Left colon (tissue), 2 donors: ENCODE results near the gene HDAC10. TPM values are rescaled to one million over a fixed set of nuclear protein-coding genes. Genes with fewer than 3 reads are reported as not detected.

Experiments used
- ATAC-seq: fragments of 200-7000 bp; cut with Tn5 transposase; one replicate; pipeline ENCODE4 v1.9.1; 2020; ENCODE audit warnings: mild to moderate bottlenecking, moderate library complexity
- DNase-seq, 2 donors: peaks; one replicate each; pipeline ENCODE4 v3.0.0-alpha.2; 2020
- intact Hi-C, 2 donors: fragments of 100-400 bp; cut with DNase I in 1 of 2; cut with micrococcal nuclease in 1 of 2; formaldehyde crosslinking; loops; one replicate each; pipeline versions ENCODE4 v1.11.2 to v1.14.0; 2022; cut with DNase I, micrococcal nuclease
- total RNA-seq, 2 donors: library from RNA; stranded (reverse); fragmentation: NEBNext Ultra II Directional; extraction: Animal tissue kit (Norgen Biotek cat#: 25700); gene quantifications; one replicate each; pipeline ENCODE4 v1.2.1, GENCODE V29; 2021
- donor health status: DM: no; HTN: no; CAD: no.
- donor health status: DM: yes; HTN: yes; CAD: no.

HDAC10 gene
- total RNA-seq, 2 donors from 2014 or later: 48.3 to 49.2 TPM

GRCh38 chr22:50226063-50226874, 24.8 kb downstream of the HDAC10 start:
- intact Hi-C loops: no loop called here
- ATAC-seq (no peak), DNase-seq (no peak)

DNA sequence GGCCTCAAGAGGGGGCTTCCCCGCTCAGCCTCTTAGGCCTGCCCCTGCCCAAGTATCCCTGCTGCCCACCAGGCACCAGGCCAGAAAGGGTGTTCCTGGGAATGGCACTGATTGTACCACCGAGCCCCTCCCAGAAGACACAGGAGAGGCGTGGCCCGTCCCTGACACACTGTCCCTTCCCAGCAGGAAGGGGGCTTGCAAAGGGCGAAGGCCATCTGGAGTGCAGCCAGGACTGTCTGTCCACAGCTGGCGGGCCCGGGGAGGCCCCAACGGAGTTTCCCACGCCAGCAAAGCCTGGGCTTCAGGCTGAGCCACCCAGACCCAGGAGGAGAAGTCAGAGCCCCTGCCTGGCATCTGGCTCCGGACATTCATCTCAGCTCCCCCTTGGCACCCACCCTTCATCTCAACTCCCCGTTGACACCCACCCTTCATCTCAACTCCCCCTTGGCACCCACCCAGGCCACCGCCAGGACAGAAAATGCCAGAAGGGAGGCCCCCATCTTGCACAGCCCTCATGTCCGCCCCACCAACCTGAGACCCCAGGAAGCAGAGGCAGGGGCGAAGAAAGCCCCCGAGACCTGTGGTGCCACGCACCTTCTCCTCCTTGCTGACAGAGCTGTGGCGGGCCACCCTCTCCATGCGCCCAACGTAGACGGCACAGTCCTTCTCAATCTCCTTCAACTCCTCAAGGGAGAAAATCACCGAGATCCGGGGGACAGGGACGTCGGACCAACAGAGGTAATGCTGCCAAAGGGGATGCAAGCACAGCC, 25.7 kb downstream of the HDAC10 start:
- ATAC-seq: peak; percentile 27
- intact Hi-C loops: no loop called here
- no peak for DNase-seq

GRCh38 chr22:50224071-50224470, 27.0 kb downstream of the HDAC10 start:
- intact Hi-C loops: no loop called here
- DNase-seq (no peak), ATAC-seq (no peak)

DNA sequence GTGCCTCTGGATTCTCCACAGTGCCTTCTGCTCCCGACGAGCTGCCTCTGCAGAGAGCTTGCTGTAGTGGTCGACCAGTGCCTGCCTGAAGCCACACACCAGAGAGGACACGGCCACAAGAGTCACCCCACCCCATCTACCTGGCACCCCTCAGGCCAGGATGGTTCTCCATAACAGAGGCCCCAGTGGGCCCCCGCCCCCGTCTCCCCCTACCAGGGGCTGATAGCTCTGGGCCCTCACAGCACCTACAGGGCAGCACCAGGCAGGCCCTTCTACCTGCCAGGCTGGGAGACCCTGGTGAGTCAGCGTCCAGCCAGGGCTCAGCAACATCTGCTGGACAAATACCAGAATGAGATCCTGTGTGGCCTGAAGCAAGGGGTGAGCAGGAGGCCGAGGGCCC, 28.6 kb downstream of the HDAC10 start:
- DNase-seq (no peak), ATAC-seq (no peak)
- intact Hi-C loops: no loop called here

DNA sequence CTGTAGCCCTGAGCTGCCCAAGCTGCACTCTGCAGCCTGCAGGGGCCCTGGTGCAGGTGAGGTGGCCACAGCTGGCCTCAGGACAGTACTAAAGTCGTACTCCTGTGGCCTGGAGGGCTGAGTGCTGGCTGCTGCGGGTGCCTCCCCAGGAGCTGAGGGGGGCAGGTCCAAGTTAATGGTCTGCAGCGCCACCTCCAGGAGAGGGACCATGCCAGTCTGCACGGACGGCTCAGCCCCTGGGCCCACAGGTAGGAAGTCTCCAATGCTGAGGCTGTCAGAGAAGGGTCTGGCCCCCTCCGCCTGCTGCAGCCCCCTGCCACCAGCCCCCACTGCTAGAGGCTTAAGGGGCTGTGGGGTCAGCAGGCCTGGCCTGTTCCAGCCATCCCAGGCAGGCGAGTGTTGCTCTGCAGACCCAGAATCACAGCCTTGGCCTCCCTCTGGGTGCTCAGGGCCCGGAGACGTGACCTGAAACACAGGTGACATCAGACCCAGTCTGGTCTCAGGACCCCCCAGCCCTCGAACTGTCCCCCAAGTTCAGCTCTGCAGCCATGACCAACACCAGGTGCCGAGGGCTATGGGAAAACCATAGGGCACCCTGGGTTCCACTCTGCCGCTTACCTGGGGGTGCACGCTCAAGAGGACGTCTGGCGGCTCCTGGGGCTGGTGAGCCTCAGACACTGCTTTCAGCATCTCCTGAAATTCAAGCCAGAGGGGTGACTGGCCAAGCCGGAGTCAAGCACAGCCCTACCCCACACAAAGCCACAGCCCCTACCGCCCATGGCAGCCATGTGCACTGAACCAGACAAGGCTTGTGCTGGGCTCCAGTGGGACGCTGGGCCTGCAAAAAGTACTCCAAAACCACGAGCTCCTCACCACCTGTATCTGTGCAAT, 29.4 kb downstream of the HDAC10 start:
- DNase-seq (no peak), ATAC-seq (no peak)
- intact Hi-C loops: no loop called here

GRCh38 chr22:50220603-50221409, 30.3 kb downstream of the HDAC10 start:
- no peak for ATAC-seq
- intact Hi-C loops: no loop called here
- DNase-seq: no peak

DNA sequence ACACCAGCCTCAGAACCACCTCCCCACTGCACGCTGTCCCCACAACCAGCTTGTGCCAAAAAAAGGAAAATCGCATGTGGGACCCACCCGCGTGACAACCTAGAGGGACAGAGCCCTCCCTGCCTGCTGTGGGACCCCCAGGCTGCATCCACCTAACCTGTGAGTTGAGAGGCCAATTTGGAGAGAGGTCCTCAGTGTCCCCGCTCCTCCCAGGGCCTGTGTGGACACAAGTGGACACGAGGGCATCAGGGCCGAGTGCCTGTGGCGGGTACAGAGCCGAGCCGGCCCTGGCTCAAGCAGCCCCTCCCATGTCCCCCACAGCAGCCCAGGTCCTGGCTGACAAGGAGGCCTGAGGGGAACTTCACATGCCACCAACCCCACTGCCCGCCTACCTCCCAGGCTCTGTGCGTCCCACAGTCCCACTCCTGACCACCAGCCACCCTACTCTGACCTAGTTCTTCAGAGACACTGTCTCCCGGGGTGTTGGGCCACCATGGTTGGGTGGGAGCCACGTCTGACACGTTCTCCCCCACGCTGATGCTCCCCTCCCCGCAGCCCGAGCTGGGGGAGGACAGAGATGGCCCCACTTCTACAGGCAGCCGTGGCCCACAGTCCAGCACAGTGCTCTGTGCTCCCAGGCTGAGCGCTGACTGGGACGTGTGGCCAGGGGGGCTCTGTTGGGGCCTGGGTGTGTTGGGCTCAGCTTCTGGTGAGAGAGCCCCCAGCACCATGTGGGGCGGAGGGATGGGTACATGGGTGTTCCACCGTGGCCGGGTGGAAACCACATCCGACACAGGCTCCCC, 31.1 kb downstream of the HDAC10 start:
- DNase-seq: no peak
- no peak for ATAC-seq
- intact Hi-C loops: no loop called here

GRCh38 chr22:50218996-50219727, 31.9 kb downstream of the HDAC10 start:
- DNase-seq (peak; percentile 88 to 89), ATAC-seq (peak; percentile 92)
- intact Hi-C loops: no loop called here

GRCh38 chr22:50218153-50218995, 32.7 kb downstream of the HDAC10 start:
- no peak for DNase-seq

DNA sequence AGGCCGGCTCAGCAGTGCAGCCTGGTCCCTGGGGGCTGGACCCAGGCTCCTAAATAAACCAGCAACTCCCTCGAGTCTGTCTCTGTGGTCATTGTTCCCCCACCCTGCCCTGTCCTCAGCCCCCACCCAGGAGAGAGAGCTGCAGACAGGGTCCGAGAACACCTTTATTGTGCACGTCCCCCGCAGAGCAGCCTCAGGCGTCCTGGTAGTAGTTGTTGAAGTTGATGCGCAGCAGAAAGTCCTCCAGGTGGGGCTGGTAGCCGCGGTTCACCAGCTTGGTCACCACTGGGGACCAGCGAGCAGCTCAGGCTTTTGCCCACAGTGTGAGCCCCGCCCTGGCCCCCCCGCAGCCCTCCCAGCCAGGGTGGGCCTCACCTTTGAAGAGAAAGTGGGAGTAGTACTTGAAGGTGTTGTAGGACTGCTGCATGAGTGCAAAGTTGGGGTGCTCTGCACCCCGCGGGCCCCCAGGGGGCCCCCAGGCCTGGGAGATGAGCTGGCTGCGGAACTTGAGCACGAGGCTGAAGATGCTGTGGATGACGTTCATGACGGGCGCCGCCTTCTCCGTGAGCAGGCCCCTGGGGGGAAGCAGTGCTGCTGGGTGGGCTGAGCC, 33.4 kb downstream of the HDAC10 start:
- no peak for DNase-seq
- intact Hi-C loops: no loop called here
- ATAC-seq: no peak

More at GRCh38 chr22:50218153-50218995, 32.7 kb downstream of the HDAC10 start:
- intact Hi-C loops: no loop called here
- peak; percentile 8 for ATAC-seq

GRCh38 chr22:50216684-50217520, 34.2 kb downstream of the HDAC10 start:
- DNase-seq (no peak), ATAC-seq (no peak)
- intact Hi-C loops: no loop called here

DNA sequence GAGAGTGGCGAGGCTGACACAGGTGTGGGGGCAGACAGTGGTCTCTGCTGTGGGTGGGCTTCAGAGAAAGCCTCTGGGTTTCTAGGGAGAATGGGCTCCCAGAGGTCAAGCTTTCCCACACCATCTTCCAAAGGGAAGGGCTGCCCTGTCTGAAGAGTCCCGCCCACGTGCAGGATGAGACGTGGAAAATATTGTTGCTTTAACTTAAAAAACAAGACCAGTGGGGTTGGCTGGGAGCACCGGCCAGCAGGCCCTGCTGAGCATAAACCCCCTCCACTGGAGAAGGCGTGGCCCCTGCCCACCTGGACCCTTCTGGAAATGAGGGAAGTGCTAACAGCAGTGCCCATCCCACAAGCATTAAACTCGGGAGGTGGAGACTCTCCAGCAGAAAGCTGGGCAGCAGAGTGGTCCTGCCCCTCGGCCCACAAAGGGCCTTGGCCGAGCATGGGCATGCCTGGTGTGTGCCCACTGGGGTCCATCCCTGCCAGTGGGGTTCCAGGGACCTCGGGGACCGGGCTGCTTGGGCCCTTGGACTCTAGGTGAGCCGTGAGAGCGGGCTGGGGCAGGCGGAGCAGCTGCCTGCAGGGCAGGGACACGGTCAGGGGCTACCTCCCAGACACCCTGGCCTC, 34.9 kb downstream of the HDAC10 start:
- ATAC-seq (no peak), DNase-seq (no peak)
- intact Hi-C loops: no loop called here

DNA sequence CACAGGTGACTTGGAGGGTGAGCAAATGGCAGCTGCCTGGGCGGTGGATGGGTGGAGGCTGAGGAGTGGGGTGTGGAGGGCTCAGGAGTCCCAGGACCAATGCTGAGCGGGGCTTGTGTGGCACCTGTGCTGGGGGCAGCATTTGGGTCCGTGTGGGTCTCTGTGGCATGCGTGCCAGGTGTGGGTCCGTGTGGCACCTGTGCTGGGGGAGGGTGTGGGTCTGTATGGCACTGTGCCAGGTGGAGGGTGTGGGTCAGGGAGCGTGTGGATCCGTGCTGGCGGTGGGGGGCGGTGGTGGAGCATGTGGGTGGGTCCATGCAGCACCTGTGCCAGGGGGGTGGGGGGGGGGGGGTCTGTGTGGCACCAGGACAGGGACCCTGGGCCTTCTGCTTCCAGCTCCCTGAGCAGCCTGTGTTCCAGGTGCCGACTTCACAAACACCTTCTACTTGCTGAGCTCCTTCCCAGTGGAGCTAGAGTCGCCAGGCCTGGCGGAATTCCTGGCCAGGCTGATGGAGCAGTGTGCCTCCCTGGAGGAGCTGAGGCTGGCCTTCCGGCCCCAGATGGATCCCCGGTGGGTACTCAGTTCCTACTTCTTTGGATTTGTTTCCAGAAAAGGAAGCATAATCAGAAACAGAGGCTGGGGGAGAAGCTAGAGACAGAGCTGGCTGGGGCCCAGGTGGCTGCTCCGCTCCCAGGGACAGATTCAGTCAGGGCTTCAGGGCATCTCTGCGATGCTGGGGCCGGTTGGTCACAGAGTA, 35.6 kb downstream of the HDAC10 start:
- intact Hi-C loops: no loop called here
- ATAC-seq (no peak), DNase-seq (no peak)

- no peak for DNase-seq
- ATAC-seq: no peak
- intact Hi-C loops: loop anchor here in 1 of 2 donors (5.0 kb wide), 1 partner anchor 66 kb away; no protein-coding TSS in a partner anchor
Observed at GRCh38 chr22:50213263-50213662, 37.8 kb downstream of the HDAC10 start.
